ENCODE measurements around the gene SGMS2.

SGMS2 gene

GRCh38 chr4:107874024-107874423, 49.3 kb downstream of the SGMS2 start:
- Mint-ChIP-seq H3K4me3 (no peak overlapping the region), H3K27ac (no peak overlapping the region), H3K9me3 (no peaks in the 10 kb centered on the region), H3K36me3 (ENCODE audit: low read depth) (no peaks in the 10 kb centered on the region), H3K27me3 (ENCODE audit: low read depth, poor library complexity) (no peaks in the 10 kb centered on the region), H3K4me1 (peaks cover 13% of the 10 kb centered on the region)
- TF ChIP-seq, protein P1, sequence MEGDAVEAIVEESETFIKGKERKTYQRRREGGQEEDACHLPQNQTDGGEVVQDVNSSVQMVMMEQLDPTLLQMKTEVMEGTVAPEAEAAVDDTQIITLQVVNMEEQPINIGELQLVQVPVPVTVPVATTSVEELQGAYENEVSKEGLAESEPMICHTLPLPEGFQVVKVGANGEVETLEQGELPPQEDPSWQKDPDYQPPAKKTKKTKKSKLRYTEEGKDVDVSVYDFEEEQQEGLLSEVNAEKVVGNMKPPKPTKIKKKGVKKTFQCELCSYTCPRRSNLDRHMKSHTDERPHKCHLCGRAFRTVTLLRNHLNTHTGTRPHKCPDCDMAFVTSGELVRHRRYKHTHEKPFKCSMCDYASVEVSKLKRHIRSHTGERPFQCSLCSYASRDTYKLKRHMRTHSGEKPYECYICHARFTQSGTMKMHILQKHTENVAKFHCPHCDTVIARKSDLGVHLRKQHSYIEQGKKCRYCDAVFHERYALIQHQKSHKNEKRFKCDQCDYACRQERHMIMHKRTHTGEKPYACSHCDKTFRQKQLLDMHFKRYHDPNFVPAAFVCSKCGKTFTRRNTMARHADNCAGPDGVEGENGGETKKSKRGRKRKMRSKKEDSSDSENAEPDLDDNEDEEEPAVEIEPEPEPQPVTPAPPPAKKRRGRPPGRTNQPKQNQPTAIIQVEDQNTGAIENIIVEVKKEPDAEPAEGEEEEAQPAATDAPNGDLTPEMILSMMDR (IDR thresholded peaks at IDR 0.05), result no peak
- DNase-seq, result no peak

- peaks cover 9% of the 10 kb centered on the region for H3K4me1 Mint-ChIP-seq
- no peak for DNase-seq
- no peaks in the 10 kb centered on the region for H3K9me3 Mint-ChIP-seq
- H3K36me3 Mint-ChIP-seq (ENCODE audit: low read depth), result no peaks in the 10 kb centered on the region
- TF ChIP-seq, protein P1 (IDR thresholded peaks at IDR 0.05), result no peak
- no peak overlapping the region for H3K4me3 Mint-ChIP-seq
- H3K27ac Mint-ChIP-seq, result no peak overlapping the region
- H3K27me3 Mint-ChIP-seq (ENCODE audit: low read depth, poor library complexity), result no peaks in the 10 kb centered on the region
Observed at GRCh38 chr4:107876099-107876498, 51.4 kb downstream of the SGMS2 start.

DNA sequence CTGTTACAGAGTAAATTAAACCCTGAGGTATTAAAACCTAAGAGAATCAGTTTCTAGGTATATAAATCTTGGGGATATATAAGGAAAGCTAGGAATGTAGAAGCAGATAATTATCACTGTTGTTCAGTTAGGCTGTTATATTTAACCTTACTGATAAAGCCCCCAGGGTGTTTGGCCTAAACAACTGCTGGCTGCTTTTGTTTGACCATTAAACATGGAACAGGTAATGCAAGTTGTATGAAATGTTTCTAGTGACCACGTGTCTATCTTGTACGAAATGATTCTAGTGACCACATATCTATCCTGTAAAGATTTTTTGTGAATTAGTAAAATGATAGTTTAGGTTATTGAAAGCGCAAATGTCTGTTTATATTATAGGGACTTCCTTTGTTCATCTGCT, 52.6 kb downstream of the SGMS2 start:
- DNase-seq, result no peak
- Mint-ChIP-seq H3K4me3 (no peak overlapping the region), H3K36me3 (ENCODE audit: low read depth) (no peaks in the 10 kb centered on the region), H3K27me3 (ENCODE audit: low read depth, poor library complexity) (no peaks in the 10 kb centered on the region), H3K4me1 (no peaks in the 10 kb centered on the region), H3K9me3 (no peaks in the 10 kb centered on the region), H3K27ac (no peak overlapping the region)
- TF ChIP-seq, protein P1 (IDR thresholded peaks at IDR 0.05), result no peak

DNA sequence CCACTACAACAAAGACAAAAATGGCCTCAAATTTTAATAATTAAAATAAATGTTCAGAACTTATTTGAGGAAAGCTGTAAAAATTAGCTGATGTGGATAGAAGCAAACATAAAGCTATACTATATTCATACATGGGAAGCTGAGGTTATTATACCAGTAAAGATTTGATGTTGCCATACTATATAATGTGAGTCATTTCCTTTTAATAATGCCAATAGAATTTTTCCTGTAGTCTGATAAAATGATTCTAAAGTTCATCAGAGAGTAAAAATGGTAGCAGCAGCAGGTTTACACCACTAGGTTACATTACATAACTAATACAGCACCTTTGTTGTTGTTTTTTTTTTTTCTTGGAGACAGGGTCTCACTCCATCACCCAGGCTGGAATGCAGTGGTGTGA, 61.1 kb downstream of the SGMS2 start:
- Mint-ChIP-seq H3K4me1 (no peaks in the 10 kb centered on the region), H3K4me3 (no peak overlapping the region), H3K27me3 (ENCODE audit: low read depth, poor library complexity) (no peaks in the 10 kb centered on the region), H3K9me3 (peaks cover 38% of the 10 kb centered on the region), H3K27ac (no peak overlapping the region), H3K36me3 (ENCODE audit: low read depth) (peaks cover 7% of the 10 kb centered on the region)
- no peak for DNase-seq
- TF ChIP-seq, protein P1 (IDR thresholded peaks at IDR 0.05), result no peak

- DNase-seq, result no peak
- TF ChIP-seq, protein P1 (IDR thresholded peaks at IDR 0.05), result no peak
- Mint-ChIP-seq H3K36me3 (ENCODE audit: low read depth) (peaks cover 10% of the 10 kb centered on the region), H3K4me1 (no peaks in the 10 kb centered on the region), H3K4me3 (no peak overlapping the region), H3K27ac (no peak overlapping the region), H3K27me3 (ENCODE audit: low read depth, poor library complexity) (no peaks in the 10 kb centered on the region), H3K9me3 (peaks cover 44% of the 10 kb centered on the region)
Observed at GRCh38 chr4:107888237-107888636, 63.5 kb downstream of the SGMS2 start.

- TF ChIP-seq, protein P1 (IDR thresholded peaks at IDR 0.05), result no peak
- Mint-ChIP-seq H3K27me3 (ENCODE audit: low read depth, poor library complexity) (peaks cover 3% of the 10 kb centered on the region), H3K9me3 (peaks cover 44% of the 10 kb centered on the region), H3K36me3 (ENCODE audit: low read depth) (peaks cover 10% of the 10 kb centered on the region), H3K4me3 (no peak overlapping the region), H3K27ac (no peak overlapping the region), H3K4me1 (no peaks in the 10 kb centered on the region)
- DNase-seq, result no peak
Observed at GRCh38 chr4:107890779-107891178, 66.0 kb downstream of the SGMS2 start.

Measured in nephron progenitor cell (in vitro differentiated cells).